ENCODE data around the gene OOSP3.
"Not testable (repeated sequence)": the region's sequence is repeated elsewhere in the genome, so short reads cannot be mapped to it uniquely, and the experiment has no call there.

The OOSP3 gene

DNA sequence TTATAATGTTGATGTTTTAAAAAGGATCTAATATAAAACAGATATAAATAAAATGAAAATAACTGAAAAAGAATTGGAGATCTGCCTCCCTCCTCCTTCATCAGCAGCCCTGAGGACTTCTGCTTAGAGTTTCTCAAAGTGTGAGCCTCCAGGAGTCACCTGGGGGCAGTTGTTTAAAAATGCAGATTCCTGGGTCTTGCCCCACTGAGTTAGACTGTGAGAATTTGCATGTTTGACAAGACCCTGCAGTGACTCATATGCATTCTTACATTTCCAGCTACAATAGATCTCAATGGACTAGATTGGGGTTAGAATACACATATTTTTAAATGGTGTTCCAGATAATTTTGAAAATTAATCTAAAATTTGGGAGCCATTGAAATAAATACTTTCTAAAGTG, 798 bp upstream of the OOSP3 start:
- DNase-seq = no peak

DNA sequence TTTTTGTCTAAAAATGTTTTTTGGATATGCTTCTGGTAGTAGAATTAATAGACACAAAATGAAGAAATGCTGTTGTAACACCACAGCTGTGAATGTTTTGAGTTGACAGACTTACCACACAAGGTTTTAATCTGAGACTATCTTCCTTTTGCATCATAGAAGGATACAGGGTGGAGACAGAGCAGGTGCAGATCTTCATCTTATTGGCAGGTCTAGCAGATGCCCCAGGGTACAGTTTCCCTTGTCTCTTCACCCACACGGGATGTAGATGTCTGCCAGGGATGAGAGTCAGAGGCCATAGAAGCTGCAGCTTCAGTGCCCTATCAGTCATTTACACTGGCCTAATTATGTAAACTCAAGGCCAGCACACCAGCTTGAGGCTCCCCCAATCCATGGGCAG, 985 bp downstream of the OOSP3 start:
- no peak for DNase-seq

DNA sequence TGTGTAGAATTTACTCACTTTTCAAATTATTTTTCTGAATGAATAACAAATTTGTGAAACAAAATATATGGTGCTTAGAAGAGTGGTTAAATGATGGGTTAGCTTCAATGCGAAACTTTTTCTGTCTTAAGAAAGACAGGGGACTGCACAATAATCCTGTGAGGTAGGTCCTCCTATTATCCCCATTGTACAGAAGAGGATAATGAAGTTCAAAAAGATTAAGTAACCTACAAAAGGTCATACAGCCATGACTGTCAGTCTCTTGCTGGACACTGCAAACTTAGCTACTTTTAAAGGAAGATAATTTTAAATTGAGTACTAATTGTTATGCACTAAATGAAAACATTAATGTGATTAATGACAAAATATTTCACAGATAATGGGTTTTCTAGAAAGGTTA, 5.0 kb downstream of the OOSP3 start:
- no peak for DNase-seq

DNA sequence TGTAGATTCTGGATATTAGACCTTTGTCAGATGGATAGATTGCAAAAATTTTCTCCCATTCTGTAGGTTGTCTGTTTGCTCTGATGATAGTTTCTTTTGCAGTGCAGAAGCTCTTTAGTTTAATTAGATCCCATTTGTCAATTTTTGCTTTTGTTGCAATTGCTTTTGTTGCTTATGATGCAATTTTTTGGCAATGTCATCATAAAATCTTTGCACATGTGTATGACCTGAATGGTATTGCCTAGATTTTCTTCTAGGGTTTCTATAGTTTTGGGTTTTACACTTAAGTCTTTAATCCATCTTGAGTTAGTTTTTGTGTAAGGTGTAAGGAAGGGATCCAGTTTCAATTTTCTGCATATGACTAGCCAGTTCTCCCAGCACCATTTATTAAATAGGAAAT, 8.6 kb downstream of the OOSP3 start:
- not testable (repeated sequence) for DNase-seq

DNA sequence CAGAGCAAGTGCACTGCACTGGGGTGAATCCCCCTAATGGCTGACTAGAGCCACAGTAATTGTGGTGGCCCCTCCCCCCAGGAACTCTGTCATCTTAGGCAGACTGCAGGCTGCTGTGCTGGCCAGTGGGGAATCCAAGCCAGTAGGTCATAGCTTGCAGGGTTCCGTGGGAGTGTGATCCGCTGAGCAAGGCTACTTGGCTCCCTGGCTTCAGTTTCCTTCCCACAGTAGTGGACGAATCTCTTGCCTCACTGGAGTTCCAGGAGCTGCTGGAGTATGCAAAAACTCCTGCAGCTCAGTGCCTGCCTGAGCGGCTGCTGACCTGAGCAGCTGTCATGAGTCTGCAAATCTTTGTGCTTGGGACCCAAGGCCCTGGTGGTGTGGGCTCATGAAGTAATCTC, 13.2 kb downstream of the OOSP3 start:
- DNase-seq = no peak

DNA sequence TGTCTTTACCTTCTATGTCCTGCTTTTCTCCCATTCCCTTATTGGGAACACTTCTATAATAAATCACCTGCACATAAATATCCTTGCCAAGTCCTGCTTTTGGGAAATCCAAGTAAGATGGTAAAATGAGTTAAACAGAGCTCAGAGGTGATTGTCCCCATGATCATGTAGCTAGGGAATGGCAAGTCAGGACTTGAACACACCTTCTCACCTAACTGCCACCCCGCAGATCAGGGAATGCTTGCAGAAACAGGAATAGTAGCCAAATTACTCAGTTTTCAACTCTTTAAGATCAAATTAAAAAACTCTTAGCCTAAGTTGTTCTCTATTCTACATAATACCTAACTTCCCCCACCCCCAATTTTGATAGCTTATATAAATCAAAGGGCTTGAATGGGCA, 16.0 kb downstream of the OOSP3 start:
- DNase-seq = no peak

DNA sequence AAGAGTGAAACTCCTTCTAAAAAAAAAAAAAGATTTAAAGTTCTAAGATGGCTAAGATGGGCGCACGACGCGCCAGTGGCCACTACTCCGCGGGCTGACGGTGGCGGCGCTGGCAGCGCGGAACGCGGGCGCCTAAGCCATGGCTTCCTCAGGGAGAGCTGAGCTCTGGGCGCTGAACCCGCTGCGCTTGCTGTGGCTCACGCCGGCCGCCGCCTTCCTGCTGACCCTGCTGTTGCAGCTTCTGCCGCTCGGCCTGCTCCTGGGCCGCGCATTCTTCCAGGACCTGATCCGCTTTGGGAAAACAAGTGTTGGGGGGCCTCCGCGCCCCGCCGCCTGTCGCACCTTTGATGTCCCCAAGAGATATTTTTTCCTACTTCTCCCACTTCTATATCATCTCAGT, 19.5 kb downstream of the OOSP3 start:
- DNase-seq = no peak

DNA sequence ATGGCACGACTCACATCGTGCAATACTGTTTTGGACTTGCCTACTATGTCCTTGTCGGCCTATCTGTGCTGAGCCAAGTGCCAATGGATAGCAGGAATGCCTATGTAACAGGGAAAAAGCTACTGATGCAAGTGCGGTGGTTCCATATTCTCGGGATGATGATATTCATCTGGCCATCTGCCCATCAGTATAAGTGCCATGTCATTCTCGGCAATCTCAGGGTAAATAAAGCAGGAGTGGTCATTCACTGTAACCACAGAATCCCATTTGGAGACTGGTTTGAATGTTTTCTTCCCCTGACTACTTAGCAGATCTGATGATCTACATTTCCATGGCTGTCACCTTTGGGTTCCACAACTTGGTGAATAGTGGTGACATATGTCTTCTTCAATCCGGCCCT, 20.1 kb downstream of the OOSP3 start:
- DNase-seq = no peak

DNA sequence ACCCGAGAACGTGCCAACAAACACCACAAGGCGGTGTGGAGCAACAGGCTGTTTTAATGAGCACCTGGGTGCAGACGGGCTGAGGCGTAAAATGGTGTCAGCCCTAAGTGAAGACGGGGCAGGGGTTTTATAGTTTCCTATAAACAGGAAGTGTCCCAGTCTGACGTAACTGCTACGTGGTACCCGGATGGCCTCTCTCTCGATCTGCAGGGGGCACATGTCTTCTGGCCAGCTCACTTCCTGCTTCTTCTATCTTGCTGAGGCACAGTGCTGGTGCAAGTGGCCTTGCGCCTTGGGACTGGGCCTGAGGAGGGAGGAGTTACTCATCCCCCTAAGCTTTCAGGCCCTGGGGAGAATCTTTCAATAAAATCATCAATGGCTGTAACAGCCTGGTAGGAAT, 20.9 kb downstream of the OOSP3 start:
- no peak for DNase-seq

DNA sequence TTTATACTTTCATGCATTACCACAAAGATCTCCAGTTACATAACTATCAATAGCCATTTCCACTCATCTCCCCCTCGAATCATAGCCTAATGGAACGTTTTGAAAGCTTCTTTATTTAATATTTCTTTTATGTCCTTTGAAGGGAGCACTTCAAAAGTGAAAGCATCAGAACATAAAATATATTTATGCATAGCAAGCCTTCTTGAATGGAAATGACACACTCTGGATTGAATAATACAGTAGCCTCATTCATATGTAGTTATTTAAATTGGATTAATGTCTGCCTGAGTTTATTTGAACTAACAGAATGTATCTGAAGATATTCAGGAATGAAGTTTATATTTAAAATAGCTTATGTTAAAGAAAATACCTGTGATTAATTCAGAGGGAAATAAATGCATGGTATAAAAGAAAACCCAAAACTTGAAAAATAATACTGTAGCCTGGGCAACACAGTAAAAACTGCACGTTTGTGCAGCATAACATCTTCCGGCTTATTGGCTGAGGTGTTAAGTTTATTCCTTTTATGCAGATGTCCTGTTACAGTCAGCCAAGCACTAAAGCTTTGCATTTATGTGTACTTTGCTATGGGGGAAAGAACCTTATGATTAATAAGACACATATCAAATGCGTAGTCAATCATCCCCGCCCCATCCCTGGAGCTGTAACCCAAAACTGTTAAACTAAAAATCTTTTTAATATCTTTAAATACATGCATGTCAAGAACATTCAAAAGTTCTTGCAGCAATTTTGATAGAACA, 22.0 kb downstream of the OOSP3 start:
- DNase-seq = no peak

DNA sequence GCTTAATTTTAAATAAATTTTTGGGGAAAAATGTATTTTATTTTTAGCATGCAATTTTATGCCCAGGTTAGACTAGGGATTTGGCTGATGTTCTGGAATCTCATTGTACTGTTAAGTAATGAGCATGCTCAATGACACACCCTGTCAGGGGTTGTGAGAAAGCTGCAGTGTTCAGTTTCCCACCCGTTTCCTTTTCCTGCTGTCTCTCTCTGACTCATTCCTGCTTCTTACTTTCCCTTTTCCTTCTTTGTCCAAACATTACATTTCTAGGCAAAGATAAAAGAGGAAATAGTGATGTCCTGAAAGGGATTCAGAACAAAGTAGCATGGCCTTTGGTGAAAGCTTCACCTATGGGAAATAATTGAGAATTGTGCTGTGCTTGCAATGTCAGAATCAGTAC, 22.7 kb downstream of the OOSP3 start:
- DNase-seq = no peak

DNA sequence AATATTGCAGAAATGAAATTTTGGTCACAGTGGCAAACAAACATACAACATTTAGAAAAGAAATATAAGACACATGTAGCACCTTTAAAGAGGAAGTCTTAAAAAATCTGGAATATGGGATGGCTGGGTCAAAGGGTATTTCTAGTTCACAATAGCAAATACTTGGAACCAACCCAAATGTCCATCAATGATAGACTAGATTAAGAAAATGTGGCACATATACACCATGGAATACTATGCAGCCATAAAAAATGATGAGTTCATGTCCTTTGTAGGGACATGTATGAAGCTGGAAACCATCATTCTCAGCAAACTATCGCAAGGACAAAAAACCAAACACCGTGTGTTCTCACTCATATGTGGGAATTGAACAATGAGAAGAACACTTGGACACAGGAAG, 25.0 kb downstream of the OOSP3 start:
- DNase-seq = not testable (repeated sequence)

DNA sequence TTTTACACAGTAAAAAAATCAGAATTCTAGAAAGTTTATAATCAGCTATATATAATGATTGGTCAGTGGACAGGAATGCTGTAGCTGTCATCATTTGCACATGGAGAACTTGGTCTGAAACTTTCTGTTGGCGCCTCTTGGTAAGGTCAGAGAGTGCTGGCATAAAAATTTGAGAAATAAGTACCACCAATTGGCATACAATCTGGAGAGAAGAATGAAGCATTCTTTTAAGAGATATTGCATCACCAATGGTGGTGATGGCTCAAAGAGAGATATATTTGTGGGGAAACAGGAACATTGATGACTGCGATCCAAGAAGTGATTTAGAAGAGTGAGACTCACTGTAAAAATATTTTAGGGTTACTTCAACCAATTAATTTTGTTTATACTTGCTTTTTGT, 39.9 kb downstream of the OOSP3 start:
- DNase-seq = no peak

DNA sequence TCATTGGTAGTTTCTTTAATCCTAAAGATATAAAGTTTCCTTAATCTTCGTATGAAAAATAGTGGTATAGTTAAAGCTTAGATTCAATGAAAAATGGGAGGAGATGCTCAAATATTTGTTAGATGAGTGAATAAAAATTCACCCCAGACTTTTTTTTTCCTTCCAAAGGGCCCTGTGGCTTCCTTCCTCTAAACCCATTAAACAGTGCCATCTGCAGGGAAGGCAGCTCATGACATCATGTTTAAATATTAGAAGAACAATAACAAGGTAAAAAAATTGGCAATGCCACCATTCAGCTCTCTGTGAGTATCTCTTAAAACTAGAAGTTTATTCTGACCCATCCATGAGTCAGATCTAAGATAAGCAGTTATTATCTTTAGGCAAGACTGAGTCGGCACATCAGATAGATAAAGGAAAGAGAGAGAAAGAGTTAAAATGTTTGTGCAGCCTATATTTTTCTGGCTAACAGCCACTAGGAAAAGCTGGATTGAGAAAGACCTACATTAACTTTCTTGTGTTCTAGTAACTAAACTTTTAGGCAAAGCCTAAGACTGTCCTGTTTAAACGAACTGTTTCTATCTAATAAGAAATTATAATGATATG, 40.5 kb downstream of the OOSP3 start:
- no peak for DNase-seq

DNA sequence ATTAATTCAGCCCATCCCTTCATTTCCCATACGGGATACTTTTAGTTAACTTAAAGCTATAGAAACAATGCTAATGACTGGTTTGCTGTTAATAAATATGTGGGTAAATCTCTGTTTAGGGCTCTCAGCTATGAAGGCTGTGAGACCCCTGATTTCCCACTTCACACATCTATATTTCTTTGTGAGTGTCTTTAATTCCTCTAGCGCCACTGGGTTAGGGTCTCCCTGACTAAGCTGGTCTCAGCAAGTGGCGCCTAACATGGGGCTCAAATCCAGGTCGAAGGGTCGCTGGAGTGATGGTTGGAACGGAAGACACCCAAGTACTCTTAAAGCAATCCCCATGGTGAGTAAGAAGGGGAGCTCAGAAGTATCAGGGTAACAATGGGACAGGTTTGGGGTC, 45.2 kb downstream of the OOSP3 start:
- no peak for DNase-seq

DNA sequence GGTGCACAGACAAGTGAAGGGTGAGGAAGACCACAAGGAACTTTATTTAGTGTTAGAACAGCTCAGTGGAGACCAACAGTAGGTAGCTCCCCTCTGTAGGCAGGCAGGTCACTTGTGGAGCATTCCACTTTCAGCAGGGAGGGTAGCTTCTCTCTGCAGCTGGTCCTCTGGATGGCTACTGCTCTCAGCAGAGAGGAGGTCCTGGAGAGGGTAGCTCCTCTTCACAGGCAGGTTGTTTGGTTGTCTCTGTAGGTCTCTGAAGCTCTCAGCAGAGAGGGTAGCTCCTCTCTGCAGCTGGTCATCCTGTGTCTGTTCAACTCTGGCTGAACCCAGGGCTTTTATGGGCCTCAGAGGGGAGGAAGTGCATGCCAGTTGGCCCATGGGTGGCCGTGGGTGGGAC, 53.1 kb downstream of the OOSP3 start:
- DNase-seq = no peak

DNA sequence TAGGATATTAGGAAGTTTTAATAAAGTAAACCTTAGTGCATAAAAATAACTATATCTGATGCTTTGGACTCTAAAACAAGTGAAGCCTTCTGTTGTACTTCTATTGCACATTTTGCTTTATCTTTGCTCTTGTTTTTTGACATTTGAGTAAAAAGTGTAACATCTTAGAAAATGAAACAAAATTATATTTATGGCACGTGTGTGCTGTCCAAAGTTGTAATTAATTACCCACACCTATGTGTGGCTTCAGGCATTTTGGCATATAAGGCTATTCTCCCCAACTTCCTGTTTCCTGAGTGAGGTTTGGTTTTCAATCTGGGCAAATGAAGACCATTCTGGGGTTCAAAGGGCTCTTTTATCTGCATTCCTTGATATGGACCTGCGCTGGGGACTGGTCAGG, 59.5 kb downstream of the OOSP3 start, which contains the start of gene OOSP1:
Gene OOSP1, plus strand, starts transcription at position 301 of the 400 bp plus-strand sequence. Its CDS starts 23 bp downstream, at position 324.
- no peak for DNase-seq

DNA sequence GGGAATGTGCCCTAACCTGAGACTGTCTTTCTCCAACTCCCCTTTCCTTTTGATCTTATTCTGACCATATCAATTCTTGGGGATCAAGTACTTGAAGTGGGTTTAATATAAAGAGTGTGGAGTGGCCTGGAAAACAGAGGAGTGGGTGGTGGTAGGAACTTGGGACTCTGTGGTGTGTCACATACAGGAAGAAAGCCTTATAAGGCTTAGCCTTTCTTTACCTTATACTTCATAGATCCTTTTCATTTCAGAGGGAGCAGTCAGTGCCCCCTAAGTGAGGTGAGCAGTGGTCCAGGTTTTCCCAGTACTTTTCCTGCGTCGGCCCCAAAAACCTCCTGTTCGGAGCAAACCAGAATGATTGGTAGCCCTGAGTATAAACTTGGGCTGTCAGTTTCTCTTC, 60.1 kb downstream of the OOSP3 start:
- no peak for DNase-seq

DNA sequence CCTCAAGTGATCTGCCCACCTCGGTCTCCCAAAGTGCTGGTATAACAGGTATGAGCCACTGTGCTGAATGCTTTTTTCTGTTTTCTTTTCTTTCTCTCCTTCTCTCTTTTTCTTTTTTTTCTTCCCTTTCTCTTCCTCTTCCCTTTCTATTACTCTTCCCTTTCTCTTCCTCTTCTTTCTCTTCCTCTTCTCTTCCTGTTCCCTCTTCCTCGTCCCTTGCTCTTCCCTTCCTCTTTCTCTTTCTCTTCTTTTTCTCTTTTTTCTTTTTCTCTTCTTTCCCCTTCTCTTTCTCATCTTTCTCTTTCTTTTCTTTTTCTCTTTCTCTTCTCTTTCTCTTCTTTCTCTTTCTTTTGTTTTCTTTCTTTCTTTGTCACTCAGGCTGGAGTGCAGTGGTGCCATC, 60.9 kb downstream of the OOSP3 start:
- DNase-seq = no peak

DNA sequence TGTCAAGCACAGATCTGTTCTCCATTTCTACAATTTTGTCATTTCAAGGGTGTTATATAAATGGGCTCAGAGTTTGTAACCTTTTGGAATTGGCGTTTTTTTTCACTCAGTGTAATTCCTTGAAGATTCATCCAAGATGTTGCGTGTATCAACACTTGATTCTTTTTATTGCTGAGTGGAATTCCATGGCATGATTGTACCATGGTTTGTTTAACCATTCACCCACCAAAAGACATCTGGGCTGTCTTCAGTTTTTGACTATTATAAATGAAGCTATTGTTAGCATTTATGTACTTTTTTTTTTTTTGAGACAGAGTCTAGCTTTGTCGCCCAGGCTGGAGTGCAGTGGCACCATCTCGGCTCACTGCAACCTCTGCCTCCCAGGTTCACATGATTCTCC, 62.5 kb downstream of the OOSP3 start:
- no peak for DNase-seq

DNA sequence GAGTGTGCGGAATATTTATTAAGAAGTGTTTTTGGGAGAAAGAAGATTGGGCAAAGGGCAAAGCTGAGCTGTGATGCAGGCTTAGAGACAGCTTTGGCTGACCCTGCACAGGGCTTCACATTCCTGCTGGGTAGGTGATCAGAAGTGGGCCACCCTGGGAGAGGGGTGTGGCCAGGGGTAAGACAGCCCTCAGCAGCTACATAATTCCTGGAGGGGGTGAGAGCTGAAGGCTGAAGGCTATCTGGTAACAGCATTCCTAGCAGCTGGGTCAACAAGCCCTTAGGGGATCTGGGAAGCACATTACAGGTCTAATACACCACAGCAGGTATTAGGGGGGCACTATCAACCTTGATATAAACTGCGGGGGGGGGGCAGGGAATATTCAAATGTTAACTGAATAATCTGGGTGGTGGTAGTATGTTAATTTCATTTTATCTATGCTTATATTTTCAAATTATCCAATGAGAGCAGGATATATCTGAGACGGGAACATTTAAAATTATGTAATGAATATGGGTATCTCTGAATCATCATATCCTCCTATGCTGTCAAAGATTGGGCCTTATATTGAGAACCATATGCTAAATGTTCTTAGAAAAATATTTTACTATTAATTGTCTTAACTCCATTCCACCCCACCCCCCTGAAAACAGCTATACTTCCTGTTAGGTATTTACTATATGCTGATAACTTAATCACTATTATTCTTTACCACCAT, 65.6 kb downstream of the OOSP3 start:
- DNase-seq = no peak

DNA sequence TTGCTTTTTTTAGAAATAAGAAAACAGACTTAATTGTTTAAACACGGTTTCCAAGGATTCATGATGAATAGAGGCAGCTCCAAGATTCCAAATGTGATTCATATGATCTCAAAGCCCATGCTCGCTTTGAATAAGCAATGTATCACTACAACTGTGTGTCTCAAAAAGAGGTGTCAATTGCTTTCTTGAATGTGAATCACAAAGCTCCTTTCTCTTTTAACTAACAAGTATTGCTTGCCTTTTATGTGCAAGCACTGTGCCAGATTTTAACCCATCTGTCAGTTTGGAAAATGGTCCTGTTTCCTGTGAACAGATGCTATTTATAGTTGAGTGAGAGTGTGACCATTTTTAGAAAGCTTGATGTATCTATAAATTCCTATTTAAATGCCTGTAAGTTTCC, 66.1 kb downstream of the OOSP3 start:
- DNase-seq = no peak

All from activated CD8-positive, alpha-beta memory T cell treated with anti-CD3 and anti-CD28 coated beads, Interleukin-2, amount 50 U/mL, for 4 hours (primary cell).